C1 segment of cervical spinal cord (tissue), 14 donors: ENCODE measurements around the gene POLR2C.
A peak's percentile ranks its signal among the peaks of the same experiment; 100 is the strongest.
"Not testable (repeated sequence)": the region's sequence is repeated elsewhere in the genome, so short reads cannot be mapped to it uniquely, and the experiment has no call there.

Experiments used
- DNase-seq, 14 donors: peaks; one replicate each; lab custom pipeline; 2025; lab: John Stamatoyannopoulos, UW

POLR2C gene

GRCh38 chr16:57462209-57462977 is at the start of gene POLR2C:
TSS of gene POLR2C (plus strand) at chr16:57462679. CDS start at chr16:57462725, 46 bp downstream.
- peak in 13 of 14 donors; percentile 17 to 83 (median 65) for DNase-seq

- no peak for DNase-seq
Observed at GRCh38 chr16:57413301-57413730, 49.2 kb upstream of the POLR2C start.

GRCh38 chr16:57413733-57414132 is 48.7 kb upstream of the POLR2C start:
- no peak for DNase-seq

- DNase-seq = no peak
Observed at GRCh38 chr16:57416084-57416483, 46.4 kb upstream of the POLR2C start.

GRCh38 chr16:57419506-57419905 is 43.0 kb upstream of the POLR2C start:
- no peak for DNase-seq

GRCh38 chr16:57422026-57422944 is 40.2 kb upstream of the POLR2C start:
- no peak for DNase-seq

- no peak for DNase-seq
Observed at GRCh38 chr16:57423152-57423551, 39.3 kb upstream of the POLR2C start.

- DNase-seq = peak in 1 of 14 donors; percentile 28
Observed at GRCh38 chr16:57424583-57424982, 37.9 kb upstream of the POLR2C start.

- DNase-seq = no peak
Observed at GRCh38 chr16:57426356-57426755, 36.1 kb upstream of the POLR2C start.

- no peak for DNase-seq
Observed at GRCh38 chr16:57427307-57427706, 35.2 kb upstream of the POLR2C start.

- DNase-seq = no peak
Observed at GRCh38 chr16:57427824-57428223, 34.7 kb upstream of the POLR2C start.

- DNase-seq = no peak
Observed at GRCh38 chr16:57430955-57431354, 31.5 kb upstream of the POLR2C start.

- no peak for DNase-seq
Observed at GRCh38 chr16:57432505-57432904, 30.0 kb upstream of the POLR2C start.

- no peak for DNase-seq
Observed at GRCh38 chr16:57432989-57433388, 29.5 kb upstream of the POLR2C start.

- no peak for DNase-seq
Observed at GRCh38 chr16:57434003-57434402, 28.5 kb upstream of the POLR2C start.

GRCh38 chr16:57435838-57436237 is 26.6 kb upstream of the POLR2C start:
- DNase-seq = no peak

- not testable (repeated sequence) for DNase-seq
Observed at GRCh38 chr16:57439947-57440346, 22.5 kb upstream of the POLR2C start.

GRCh38 chr16:57440551-57440950 is 21.9 kb upstream of the POLR2C start:
- not testable (repeated sequence) for DNase-seq

- DNase-seq = no peak
Observed at GRCh38 chr16:57444711-57445110, 17.8 kb upstream of the POLR2C start.

- DNase-seq = no peak
Observed at GRCh38 chr16:57445510-57445909, 17.0 kb upstream of the POLR2C start.

- peak in 4 of 14 donors; percentile 45 to 64 (median 52) for DNase-seq
Observed at GRCh38 chr16:57446531-57447185, 15.8 kb upstream of the POLR2C start.
